Left ventricle myocardium superior (tissue), 1 donor: ENCODE measurements around the gene RPL28. TPM values are rescaled to one million over a fixed set of nuclear protein-coding genes. Genes with fewer than 3 reads are reported as not detected.

ENCODE experiments used
- ATAC-seq: fragments of 200-7000 bp; cut with Tn5 transposase; one replicate; pipeline ENCODE4 v1.9.1; 2020; ENCODE audit warnings: mild to moderate bottlenecking, moderate library complexity
- DNase-seq: peaks from one replicate; pipeline ENCODE4 v3.0.0-alpha.2; 2020
- intact Hi-C: fragments of 100-400 bp; cut with micrococcal nuclease; formaldehyde crosslinking; loops from one replicate; pipeline ENCODE4 v1.11.0; 2022
- long read RNA-seq: library from polyadenylated mRNA; unstranded; transcript quantifications from one replicate; pipeline ENCODE4 v2.0.0, GENCODE V29; 2021
- total RNA-seq: library from RNA; stranded (reverse); fragmentation: NEBNext Ultra II Directional; extraction: Animal tissue kit (Norgen Biotek cat#: 25700); gene quantifications from one replicate; pipeline ENCODE4 v1.2.1, GENCODE V29; 2021
- donor health status: DM: no; HTN: yes; CAD: no; lungs with severe emphysema.

Gene RPL28
- 557 TPM for total RNA-seq
- long read RNA-seq, full-length matches to known transcripts, result 181 of 217 reads
- long read RNA-seq, partial matches to known transcripts, result 21 of 217 reads
- long read RNA-seq, other reads (novel, unspliced or antisense), result 15 of 217 reads

- intact Hi-C loops, result no loop called here
- peak; percentile 92 for ATAC-seq
- DNase-seq, result peak; percentile 98
These were observed at the start of gene RPL28 for GRCh38 chr19:55385724-55386492. TSS of gene RPL28 (plus strand) at chr19:55385932. CDS start at chr19:55386358, 426 bp downstream.

GRCh38 chr19:55336101-55336500 lies 49.6 kb upstream of the RPL28 start:
- ATAC-seq (no peak), DNase-seq (no peak)
- intact Hi-C loops, result no loop called here

GRCh38 chr19:55339105-55339888 lies 46.4 kb upstream of the RPL28 start, which contains the start of gene KMT5C:
TSS of gene KMT5C (plus strand) at chr19:55339876. CDS start at chr19:55341937, 2,061 bp downstream.
- intact Hi-C loops, result no loop called here
- DNase-seq, result peak; percentile 100
- ATAC-seq, result peak; percentile 92

GRCh38 chr19:55339889-55340783 lies 45.6 kb upstream of the RPL28 start:
- DNase-seq (no peak), ATAC-seq (no peak)
- intact Hi-C loops, result no loop called here

GRCh38 chr19:55340784-55341147 lies 45.0 kb upstream of the RPL28 start:
- DNase-seq (no peak), ATAC-seq (no peak)
- intact Hi-C loops, result no loop called here

- DNase-seq (peak; percentile 83), ATAC-seq (peak; percentile 4)
- intact Hi-C loops, result no loop called here
These were observed 44.6 kb upstream of the RPL28 start for GRCh38 chr19:55341171-55341588.

GRCh38 chr19:55341595-55342531 lies 43.9 kb upstream of the RPL28 start:
- ATAC-seq (no peak), DNase-seq (no peak)
- intact Hi-C loops, result no loop called here

GRCh38 chr19:55344444-55344843 lies 41.3 kb upstream of the RPL28 start:
- intact Hi-C loops, result no loop called here
- DNase-seq, result no peak
- ATAC-seq, result no peak

GRCh38 chr19:55345101-55345817 lies 40.5 kb upstream of the RPL28 start:
- no peak for ATAC-seq
- intact Hi-C loops, result no loop called here
- no peak for DNase-seq

GRCh38 chr19:55345818-55346724 lies 39.7 kb upstream of the RPL28 start:
- ATAC-seq (peak; percentile 40), DNase-seq (peak; percentile 69)
- intact Hi-C loops, result no loop called here

GRCh38 chr19:55346725-55347441 lies 38.8 kb upstream of the RPL28 start:
- intact Hi-C loops, result no loop called here
- no peak for DNase-seq
- ATAC-seq, result peak; percentile 30

GRCh38 chr19:55347442-55348009 lies 38.2 kb upstream of the RPL28 start:
- intact Hi-C loops, result no loop called here
- ATAC-seq (no peak), DNase-seq (no peak)

GRCh38 chr19:55348317-55349034 lies 37.3 kb upstream of the RPL28 start:
- ATAC-seq (no peak), DNase-seq (no peak)

GRCh38 chr19:55350620-55351315 lies 35.0 kb upstream of the RPL28 start:
- ATAC-seq (no peak), DNase-seq (no peak)
- intact Hi-C loops, result no loop called here

More at GRCh38 chr19:55348317-55349034, 37.3 kb upstream of the RPL28 start:
- intact Hi-C loops, result no loop called here
